ENCODE results near the gene PCARE. TPM values are rescaled to one million over a fixed set of nuclear protein-coding genes. Genes with fewer than 3 reads are reported as not detected.

The PCARE gene
- total RNA-seq, 4 donors from 2014 or later = 0.16 to 0.66 TPM; not detected in 2

GRCh38 chr2:29072971-29073725 lies 1.2 kb downstream of the PCARE start:
- TF ChIP-seq CTCF (IDR thresholded peaks at IDR 0.05; ENCODE audit: low read depth) = no peak

GRCh38 chr2:29072251-29072650 lies 2.1 kb downstream of the PCARE start:
- no peak for TF ChIP-seq CTCF (IDR thresholded peaks at IDR 0.05; ENCODE audit: low read depth)

- TF ChIP-seq CTCF (IDR thresholded peaks at IDR 0.05; ENCODE audit: low read depth) = no peak
Observed at GRCh38 chr2:29071032-29071975, 3.0 kb downstream of the PCARE start.

- no peak for TF ChIP-seq CTCF (IDR thresholded peaks at IDR 0.05; ENCODE audit: low read depth)
Observed at GRCh38 chr2:29070526-29070925, 3.8 kb downstream of the PCARE start.

- TF ChIP-seq CTCF (IDR thresholded peaks at IDR 0.05; ENCODE audit: low read depth) = no peak
Observed at GRCh38 chr2:29068513-29068912, 5.8 kb downstream of the PCARE start.

- TF ChIP-seq CTCF (IDR thresholded peaks at IDR 0.05; ENCODE audit: low read depth) = no peak
Observed at GRCh38 chr2:29066997-29067605, 7.2 kb downstream of the PCARE start.
